Measurements from ENCODE around the gene IL4I1.

GRCh38 chr19:49857838-49858087, 38.9 kb downstream of the IL4I1 start:
- TF ChIP-seq CTCF (IDR thresholded peaks at IDR 0.05): no peak
- no peak for TF ChIP-seq POLR2A (IDR thresholded peaks at IDR 0.05)
- no peak for TF ChIP-seq POLR2AphosphoS5 (IDR thresholded peaks at IDR 0.05)
